K562 (cell line): ENCODE results near the gene GBF1.

Source experiments
- BRF1 ChIP-seq: IDR thresholded peaks from 3 replicates; pipeline ENCODE4 v1.6.1; 2011; ENCODE audit warnings: borderline replicate concordance, mild to moderate bottlenecking; ENCODE audit not compliant: insufficient read length; ENCODE audit errors: extremely low read depth
- CEBPB ChIP-seq: fragments of 450-650 bp; IDR thresholded peaks from 2 replicates; pipeline ENCODE4 v1.6.1; 2016; ENCODE audit warnings: missing genetic modification characterization, missing compliant biosample characterization
- CHD1 ChIP-seq: fragments of 200-600 bp; sonication (generic); IDR thresholded peaks from one replicate; pipeline ENCODE4 v1.6.1; 2012; ENCODE audit warnings: mild to moderate bottlenecking, moderate library complexity, low read length, inconsistent platforms
- JUND ChIP-seq, 2 experiments: IDR thresholded peaks; 2 replicates in 1 of 2; 3 replicates in 1 of 2; pipeline ENCODE4 v1.6.1; 2011; ENCODE audit warnings: borderline replicate concordance in 2 of 2, low read depth in 2 of 2, low read length in 2 of 2, improper control_type of control experiment in 1 of 2, missing biosample characterization in 1 of 2, missing genetic modification characterization in 1 of 2, missing genetic modification reagents in 1 of 2
- NR3C1 ChIP-seq: sonication (generic); formaldehyde crosslinking; IDR thresholded peaks from 2 replicates; pipeline ENCODE4 v1.8.1; 2022; ENCODE audit warnings: missing genetic modification reagents
- RAD21 ChIP-seq, 2 experiments: fragments of 250-450 bp in 1 of 2; fragments of 450-650 bp in 1 of 2; sonication (Bioruptor Pico) in 1 of 2; formaldehyde crosslinking in 1 of 2; IDR thresholded peaks in 1 of 2; conservative IDR thresholded peaks in 1 of 2; 2 replicates each; pipeline versions ENCODE4 v1.4.0 to v1.8.0; 2020 to 2022; ENCODE audit warnings: mild to moderate bottlenecking in 2 of 2, moderate library complexity in 1 of 2
- TAF1 ChIP-seq: IDR thresholded peaks from 2 replicates; pipeline ENCODE4 v1.6.1; 2011; ENCODE audit warnings: mild to moderate bottlenecking, low read length, moderate library complexity; ENCODE audit not compliant: insufficient read depth, control insufficient read depth, severe bottlenecking; ENCODE audit errors: extremely low read depth
- TOE1 ChIP-seq, 2 experiments: fragments of 450-650 bp in 1 of 2; sonication (generic) in 1 of 2; formaldehyde crosslinking in 1 of 2; IDR thresholded peaks; 2 replicates each; pipeline versions ENCODE4 v1.7.1 to v1.8.0; 2016 to 2022; ENCODE audit warnings: borderline replicate concordance in 2 of 2, mild to moderate bottlenecking in 2 of 2, antibody characterized with exemption in 1 of 2, inconsistent platforms in 1 of 2, low read depth in 1 of 2, missing genetic modification reagents in 1 of 2, moderate library complexity in 1 of 2
- ZEB2 ChIP-seq: fragments of 450-650 bp; IDR thresholded peaks from 2 replicates; pipeline ENCODE4 v1.6.1; 2016
- TF ChIP-seq, protein P1 (sequence below), 3 experiments: IDR thresholded peaks in 2 of 3; conservative IDR thresholded peaks in 1 of 3; 2 replicates each; pipeline ENCODE4 v1.5.1; 2011 to 2012; ENCODE audit warnings: low read length in 3 of 3, mild to moderate bottlenecking in 3 of 3, control low read depth in 2 of 3, improper control_type of control experiment in 1 of 3, inconsistent platforms in 1 of 3, low read depth in 1 of 3, mixed read lengths in 1 of 3, moderate library complexity in 1 of 3; ENCODE audit not compliant: insufficient read depth in 2 of 3

DNA sequence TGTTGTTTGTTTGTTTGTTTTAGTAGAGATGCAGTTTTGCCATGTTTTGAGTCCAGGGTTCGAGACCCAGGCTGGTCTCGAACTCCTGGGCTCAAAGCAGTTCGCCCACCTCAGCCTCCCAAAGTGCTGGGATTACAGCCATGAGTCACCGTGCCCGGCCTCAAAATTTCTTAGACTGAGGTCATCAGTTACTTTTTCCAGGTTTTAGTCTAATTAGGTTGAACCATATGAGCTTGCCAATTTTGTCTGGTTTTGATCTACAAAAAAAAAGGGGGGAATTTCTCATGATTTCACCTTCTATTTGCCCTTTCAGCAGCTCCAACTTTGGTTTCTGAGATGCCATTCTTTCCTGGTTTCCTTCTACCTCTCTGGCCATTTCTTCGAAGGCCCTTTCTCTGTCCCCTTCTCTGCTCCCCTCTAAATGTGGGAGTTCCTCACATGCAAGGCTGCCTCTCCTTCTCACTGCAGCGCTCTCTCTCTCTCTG, 181.5 kb downstream of the GBF1 start:
- no peak for TF ChIP-seq RAD21 (CRISPR knock-in tag; conservative IDR thresholded peaks at IDR 0.05 in 1 of 2, IDR thresholded peaks at IDR 0.05 in 1 of 2)
- peak; percentile 22; the same call in 1 of the 2 replicates for TF ChIP-seq JUND (IDR thresholded peaks at IDR 0.05; ENCODE audit: borderline replicate concordance, low read depth, low read length)
- no peak for TF ChIP-seq JUND (tag; IDR thresholded peaks at IDR 0.05; ENCODE audit: borderline replicate concordance, low read depth, low read length)
- TF ChIP-seq NR3C1 (CRISPR knock-in tag) = no peak
- TF ChIP-seq TOE1 (IDR thresholded peaks at IDR 0.05; ENCODE audit: borderline replicate concordance) = no peak
- TF ChIP-seq TOE1 (CRISPR knock-in tag; IDR thresholded peaks at IDR 0.05; ENCODE audit: borderline replicate concordance, low read depth) = no peak
- TF ChIP-seq, protein P1, sequence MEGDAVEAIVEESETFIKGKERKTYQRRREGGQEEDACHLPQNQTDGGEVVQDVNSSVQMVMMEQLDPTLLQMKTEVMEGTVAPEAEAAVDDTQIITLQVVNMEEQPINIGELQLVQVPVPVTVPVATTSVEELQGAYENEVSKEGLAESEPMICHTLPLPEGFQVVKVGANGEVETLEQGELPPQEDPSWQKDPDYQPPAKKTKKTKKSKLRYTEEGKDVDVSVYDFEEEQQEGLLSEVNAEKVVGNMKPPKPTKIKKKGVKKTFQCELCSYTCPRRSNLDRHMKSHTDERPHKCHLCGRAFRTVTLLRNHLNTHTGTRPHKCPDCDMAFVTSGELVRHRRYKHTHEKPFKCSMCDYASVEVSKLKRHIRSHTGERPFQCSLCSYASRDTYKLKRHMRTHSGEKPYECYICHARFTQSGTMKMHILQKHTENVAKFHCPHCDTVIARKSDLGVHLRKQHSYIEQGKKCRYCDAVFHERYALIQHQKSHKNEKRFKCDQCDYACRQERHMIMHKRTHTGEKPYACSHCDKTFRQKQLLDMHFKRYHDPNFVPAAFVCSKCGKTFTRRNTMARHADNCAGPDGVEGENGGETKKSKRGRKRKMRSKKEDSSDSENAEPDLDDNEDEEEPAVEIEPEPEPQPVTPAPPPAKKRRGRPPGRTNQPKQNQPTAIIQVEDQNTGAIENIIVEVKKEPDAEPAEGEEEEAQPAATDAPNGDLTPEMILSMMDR (IDR thresholded peaks at IDR 0.05 in 2 of 3, conservative IDR thresholded peaks at IDR 0.05 in 1 of 3; ENCODE audit: insufficient read depth in 2 of 3, low read depth in 1 of 3, low read length in 3 of 3) = no peak
- no peak for TF ChIP-seq ZEB2
- TF ChIP-seq BRF1 = no peak
- TF ChIP-seq CEBPB = no peak
- no peak for TF ChIP-seq TAF1
- TF ChIP-seq CHD1 = no peak
